RWPE1 (cell line): ENCODE data around the gene GATC.

Experiments used
- CTCF ChIA-PET: fragments of 350-600 bp; sonication (Branson Sonifier 250); formaldehyde crosslinking; extraction: SDS; loops from one replicate; lab custom pipeline; 2021; lab: Yijun Ruan, JAX
- POLR2A ChIA-PET: fragments of 400-600 bp; formaldehyde crosslinking; extraction: SDS; loops from one replicate; lab custom pipeline; 2020; ENCODE audit warnings: antibody characterized with exemption; ENCODE audit not compliant: low non-redundant PET; lab: Yijun Ruan, JAX
- DNase-seq: peaks from one replicate; pipeline ENCODE4 v3.0.0; 2012; ENCODE audit warnings: low spot score
- H3K27ac ChIP-seq: fragments of 450-650 bp; 2 replicates; pipeline ENCODE4 v1.5.1; 2017
- CTCF ChIP-seq: fragments of 450-650 bp; conservative IDR thresholded peaks from 2 replicates; pipeline ENCODE4 v1.5.1; 2017; ENCODE audit warnings: low read depth, mild to moderate bottlenecking

The GATC gene

GRCh38 chr12:120467439-120467838, 21.2 kb downstream of the GATC start:
- POLR2A ChIA-PET, result interaction anchor here (0.5 kb wide), 2 partner anchors 26 to 29 kb away, joined by 3 read pairs; no protein-coding TSS in a partner anchor
- H3K27ac ChIP-seq, result no peak overlapping the region; the same call in 1 of the 2 replicates
- CTCF ChIA-PET, result interaction anchor here (0.6 to 1.3 kb wide), 4 partner anchors 10 to 143 kb away, joined by 3 read pairs; partner anchors contain the start of gene DYNLL1
- no peak for DNase-seq
- TF ChIP-seq CTCF, result no peak

- POLR2A ChIA-PET, result interaction anchor here (0.5 to 0.6 kb wide), 2 partner anchors 11 to 28 kb away, joined by 3 read pairs; no protein-coding TSS in a partner anchor
- H3K27ac ChIP-seq, result peak overlapping the region; percentile 87
- peak; percentile 36 for DNase-seq
- CTCF ChIA-PET, result interaction anchor here (0.6 to 1.0 kb wide), 6 partner anchors 21 to 294 kb away, joined by 3 to 4 read pairs (median 4); no protein-coding TSS in a partner anchor
- no peak for TF ChIP-seq CTCF
These were observed 22.1 kb downstream of the GATC start for GRCh38 chr12:120468325-120468820.

GRCh38 chr12:120468821-120469449, 22.7 kb downstream of the GATC start:
- TF ChIP-seq CTCF, result no peak
- H3K27ac ChIP-seq, result peak overlapping the region; percentile 87
- CTCF ChIA-PET, result interaction anchor here (0.5 to 1.6 kb wide), 8 partner anchors 17 to 294 kb away, joined by 3 to 4 read pairs (median 4); no protein-coding TSS in a partner anchor
- peak; percentile 21 for DNase-seq
- POLR2A ChIA-PET, result interaction anchor here (0.6 kb wide), 1 partner anchor 10 kb away, joined by 3 read pairs; no protein-coding TSS in a partner anchor

- H3K27ac ChIP-seq, result peak within 1 kb of the TSS; percentile 87
- peak; percentile 88 for TF ChIP-seq CTCF
- CTCF ChIA-PET, result interaction anchor here (0.6 to 1.6 kb wide), 7 partner anchors 10 to 81 kb away, joined by 3 to 4 read pairs (median 3); no protein-coding TSS in a partner anchor
- POLR2A ChIA-PET, result interaction anchor here (0.5 kb wide), 1 partner anchor 14 kb away, joined by 3 read pairs; no protein-coding TSS in a partner anchor
- DNase-seq, result peak; percentile 98
These were observed 23.4 kb downstream of the GATC start, which contains the start of gene SRSF9 for GRCh38 chr12:120469450-120470149. Gene SRSF9, minus strand, starts transcription at chr12:120469748. Its CDS starts 139 bp downstream, at chr12:120469609.

- no peak for TF ChIP-seq CTCF
- CTCF ChIA-PET, result interaction anchor here (0.6 to 1.6 kb wide), 8 partner anchors 9 to 80 kb away, joined by 3 to 5 read pairs (median 3); no protein-coding TSS in a partner anchor
- peak overlapping the region; percentile 87 for H3K27ac ChIP-seq
- peak; percentile 20 for DNase-seq
- POLR2A ChIA-PET, result interaction anchor here (0.5 kb wide), 1 partner anchor 13 kb away, joined by 3 read pairs; no protein-coding TSS in a partner anchor
These were observed 24.0 kb downstream of the GATC start for GRCh38 chr12:120470150-120470784.
